Stimulated activated CD4-positive, alpha-beta T cell treated with anti-CD3 and anti-CD28 coated beads, Interleukin-12 subunit alpha, Interleukin-12 subunit beta, amount 100 ng/mL, for 4 hours (primary cell): ENCODE results near the gene PLEKHG5.
A peak's percentile ranks its signal among the peaks of the same experiment; 100 is the strongest.
"Not testable (repeated sequence)": the region's sequence is repeated elsewhere in the genome, so short reads cannot be mapped to it uniquely, and the experiment has no call there.

Source experiments
- DNase-seq: peaks from one replicate; pipeline ENCODE4 v3.0.0-alpha.2; 2020

PLEKHG5 gene

GRCh38 chr1:6495540-6496364, 4.3 kb upstream of the PLEKHG5 start:
- no peak for DNase-seq

- no peak for DNase-seq
Observed at GRCh38 chr1:6495041-6495441, 3.6 kb upstream of the PLEKHG5 start.

DNA sequence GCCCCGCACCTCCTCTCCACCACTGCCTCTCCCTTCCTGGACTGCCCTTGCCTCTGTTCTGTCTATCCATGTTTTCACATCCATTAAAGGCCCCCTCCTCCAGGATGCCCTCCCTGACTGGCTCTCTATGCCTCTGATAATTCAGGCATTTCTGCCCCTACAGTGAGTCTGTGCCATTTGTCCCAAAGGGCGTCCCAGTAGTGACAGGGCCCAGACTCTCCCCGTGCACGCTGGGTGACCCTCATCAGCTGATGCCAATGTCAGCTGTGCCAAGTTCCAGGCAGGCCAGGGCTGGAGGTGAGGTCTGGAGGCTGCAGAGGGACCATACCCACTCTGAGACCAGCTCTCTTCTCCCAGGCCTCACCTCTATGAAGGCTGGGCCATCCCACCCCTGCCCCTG, 3.2 kb upstream of the PLEKHG5 start:
- DNase-seq, result no peak

GRCh38 chr1:6493834-6494223, 2.4 kb upstream of the PLEKHG5 start:
- DNase-seq, result not testable (repeated sequence)

DNA sequence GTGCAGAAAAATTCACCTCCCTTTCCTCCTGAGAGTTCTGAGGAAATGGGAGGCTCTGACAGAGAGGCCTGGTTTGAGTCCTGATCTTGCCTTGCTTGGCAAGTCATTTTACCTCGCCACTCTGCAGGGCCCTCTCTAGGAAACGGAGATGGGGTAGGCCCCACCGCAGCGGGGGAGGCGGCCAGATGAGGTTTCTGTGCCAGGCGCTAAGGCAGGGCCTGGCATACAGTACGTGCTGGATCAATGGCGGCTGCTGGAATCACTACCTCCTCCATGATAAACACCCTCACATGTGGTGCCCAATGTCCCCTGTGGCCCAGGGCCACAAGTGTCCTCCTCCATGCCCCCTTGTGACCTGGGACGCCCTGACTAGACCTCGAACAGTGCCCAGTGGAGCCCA, 499 bp upstream of the PLEKHG5 start:
- DNase-seq, result no peak

DNA sequence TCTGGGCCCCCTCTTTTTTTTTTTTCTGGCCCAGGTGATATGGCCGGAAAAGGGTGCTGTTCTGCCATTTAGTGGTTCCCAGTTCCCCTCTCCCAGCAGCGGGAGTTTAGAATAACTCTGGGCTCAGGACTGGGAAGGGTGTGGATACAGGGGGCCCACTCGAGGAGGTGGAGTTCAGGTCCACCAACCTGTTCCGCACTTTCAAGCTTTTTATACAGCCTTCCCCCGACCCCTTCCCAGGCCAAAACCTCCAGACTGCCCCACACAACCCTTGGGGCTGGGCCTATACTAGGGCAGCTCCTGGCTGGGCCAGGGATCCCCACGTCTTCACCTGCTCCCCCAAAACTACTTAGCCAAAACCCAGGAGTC, 402 bp downstream of the PLEKHG5 start:
- no peak for DNase-seq

GRCh38 chr1:6490181-6491080, 1.0 kb downstream of the PLEKHG5 start:
- peak; percentile 56 for DNase-seq

GRCh38 chr1:6489799-6490180, 1.7 kb downstream of the PLEKHG5 start:
- peak; percentile 76 for DNase-seq

DNA sequence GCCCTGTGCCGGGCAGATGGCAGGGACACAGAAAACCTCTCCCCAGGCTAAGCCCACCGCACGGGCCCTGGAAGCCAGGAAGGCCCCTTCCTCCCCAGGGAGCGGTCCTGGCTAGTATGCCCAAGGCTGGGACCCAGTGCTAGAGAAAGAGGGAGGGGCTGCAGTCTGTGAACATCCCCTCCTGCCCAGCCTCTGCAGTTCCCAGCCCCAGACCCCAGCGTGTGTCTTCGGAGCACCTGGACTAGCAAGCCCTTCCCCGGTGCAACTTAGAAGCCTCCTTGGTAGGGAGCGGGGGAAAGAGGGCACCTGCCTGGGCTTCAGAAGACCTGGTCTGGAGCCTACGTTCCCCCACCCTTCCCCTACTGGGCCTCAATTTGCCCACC, 2.1 kb downstream of the PLEKHG5 start:
- no peak for DNase-seq

- no peak for DNase-seq
Observed at GRCh38 chr1:6488602-6489382, 2.7 kb downstream of the PLEKHG5 start.

DNA sequence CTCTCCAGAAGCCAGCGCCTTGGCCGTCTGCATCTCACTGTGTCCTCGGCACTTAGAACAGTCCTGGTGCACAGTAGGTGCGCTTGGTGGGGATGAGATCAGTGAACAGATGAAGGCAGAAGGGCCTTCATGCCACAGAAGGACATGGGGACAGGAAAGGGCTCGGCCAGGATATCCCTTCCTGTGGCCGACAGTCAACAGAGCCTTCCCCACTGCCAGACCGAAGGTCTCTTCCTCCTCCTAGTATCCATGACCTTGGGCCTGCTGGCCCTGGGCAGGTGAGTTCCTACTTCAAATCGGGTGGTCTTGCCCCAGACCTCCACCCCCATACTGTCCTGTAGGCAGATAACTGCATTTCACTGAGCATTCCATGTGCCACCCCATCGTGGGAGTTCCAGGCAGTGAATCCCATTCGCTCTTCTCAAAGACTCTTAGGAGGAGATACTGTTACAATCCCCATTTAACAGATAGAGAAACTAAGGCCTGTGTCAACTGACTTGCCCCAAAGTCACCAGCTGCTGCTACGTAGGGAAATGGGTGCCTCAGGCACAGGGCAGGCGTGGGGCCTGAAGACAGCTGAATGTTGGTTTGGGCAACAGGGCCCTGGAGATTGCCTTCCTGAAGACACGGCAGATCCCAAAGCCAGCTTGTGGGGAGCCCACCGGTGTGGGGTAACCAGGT, 3.5 kb downstream of the PLEKHG5 start:
- no peak for DNase-seq

DNA sequence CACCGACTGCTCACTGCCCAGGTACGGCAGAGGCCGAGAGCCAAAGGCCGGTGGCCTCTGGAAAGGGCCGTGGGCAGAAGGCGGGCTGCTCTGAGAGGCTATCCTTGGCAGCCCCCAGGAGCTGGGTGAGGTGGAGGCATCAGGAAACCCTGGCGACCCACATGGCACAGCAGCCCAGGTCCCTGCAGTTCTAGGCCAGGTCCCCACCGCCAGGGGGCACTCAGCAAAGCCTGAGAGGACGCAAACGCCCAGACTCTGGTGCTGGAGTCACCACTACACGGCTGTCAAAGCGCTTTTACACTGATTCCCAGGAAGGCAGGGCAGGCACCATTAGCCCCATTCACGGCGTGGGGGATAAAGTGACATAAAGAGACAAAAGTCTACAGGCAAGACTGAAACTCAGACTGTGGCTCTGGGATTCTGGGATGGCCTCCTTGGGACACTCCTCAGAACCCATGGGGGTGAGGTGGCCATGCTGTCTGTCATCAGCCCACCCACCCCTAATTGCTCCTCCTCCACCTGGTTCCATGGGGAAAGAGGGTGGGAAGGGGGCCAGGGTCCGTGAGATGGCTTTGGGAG, 4.9 kb downstream of the PLEKHG5 start:
- peak; percentile 88 for DNase-seq

- no peak for DNase-seq
Observed at GRCh38 chr1:6485168-6486101, 6.0 kb downstream of the PLEKHG5 start.

DNA sequence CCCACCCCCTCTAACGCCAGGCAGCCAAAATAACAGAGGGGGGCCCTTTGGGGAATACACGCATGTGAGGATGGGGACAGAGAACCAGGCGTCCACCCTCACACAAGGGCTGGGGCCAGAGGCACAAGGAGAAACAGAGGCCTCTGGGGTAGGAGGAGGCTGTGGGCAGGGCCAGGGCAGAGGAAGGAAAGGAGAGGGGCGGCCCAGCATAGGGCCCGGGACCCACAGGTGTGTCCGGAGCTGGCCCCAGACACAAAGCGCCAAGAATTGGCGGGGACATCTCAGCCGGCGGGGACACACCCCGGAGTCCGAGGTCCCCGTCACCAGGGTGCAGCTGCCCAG, 6.7 kb downstream of the PLEKHG5 start:
- no peak for DNase-seq

GRCh38 chr1:6483761-6484117, 7.7 kb downstream of the PLEKHG5 start:
- no peak for DNase-seq

GRCh38 chr1:6483017-6483760, 8.3 kb downstream of the PLEKHG5 start:
- DNase-seq, result no peak

- DNase-seq, result no peak
Observed at GRCh38 chr1:6481820-6482219, 9.6 kb downstream of the PLEKHG5 start.

GRCh38 chr1:6477039-6477820, 14.2 kb downstream of the PLEKHG5 start:
- no peak for DNase-seq

DNA sequence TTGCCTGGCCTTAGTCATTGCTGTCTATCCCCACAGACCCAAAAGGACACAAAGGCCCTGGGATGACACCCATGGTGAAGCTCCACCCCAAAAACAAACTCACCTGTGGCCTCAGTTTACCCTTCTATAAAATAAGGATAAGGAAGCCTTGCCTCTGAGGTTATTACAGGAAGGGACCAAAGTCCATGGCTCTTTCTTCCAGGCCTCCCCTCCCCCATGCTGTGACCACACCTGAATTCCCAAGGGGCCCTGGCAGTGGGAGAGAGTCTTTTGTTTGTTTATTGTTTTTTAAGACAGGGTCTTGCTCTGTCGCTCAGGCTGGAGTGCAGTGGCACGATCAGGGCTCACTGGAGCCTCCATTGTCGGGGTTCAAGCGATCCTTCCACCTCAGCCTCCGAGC, 15.0 kb downstream of the PLEKHG5 start:
- no peak for DNase-seq
